ENCODE results near the gene PLAAT1.

The PLAAT1 gene

DNA sequence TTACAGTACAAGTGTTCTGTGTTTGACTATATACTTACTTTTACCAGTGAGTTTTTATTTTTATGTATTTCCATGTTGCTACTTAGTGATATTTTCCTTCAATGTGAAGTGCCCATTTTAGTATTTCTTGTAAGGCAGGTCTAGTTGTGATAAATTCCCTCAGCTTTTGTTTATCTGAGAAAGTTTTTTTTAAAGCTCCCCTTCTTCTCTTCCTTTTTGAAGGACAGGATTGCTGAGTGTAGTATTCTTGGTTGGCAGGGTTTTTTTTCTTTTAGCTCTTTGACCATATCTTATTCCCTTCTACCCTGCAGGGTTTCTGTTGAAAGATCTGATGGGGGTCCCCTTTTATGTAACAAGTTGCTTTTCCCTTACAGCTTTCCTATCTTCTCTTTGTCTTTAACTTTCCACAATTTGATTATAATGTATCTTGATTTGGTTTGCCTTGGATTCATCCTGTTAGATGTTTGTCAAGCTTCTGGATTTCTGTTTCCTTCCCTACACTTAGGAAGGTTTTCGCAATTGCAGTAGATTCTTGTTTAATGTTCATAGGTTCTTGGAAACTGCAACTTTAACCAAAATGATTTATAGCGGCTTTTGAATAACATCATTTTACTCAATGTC, 7.9 kb downstream of the PLAAT1 start:
- TF ChIP-seq, protein P1, sequence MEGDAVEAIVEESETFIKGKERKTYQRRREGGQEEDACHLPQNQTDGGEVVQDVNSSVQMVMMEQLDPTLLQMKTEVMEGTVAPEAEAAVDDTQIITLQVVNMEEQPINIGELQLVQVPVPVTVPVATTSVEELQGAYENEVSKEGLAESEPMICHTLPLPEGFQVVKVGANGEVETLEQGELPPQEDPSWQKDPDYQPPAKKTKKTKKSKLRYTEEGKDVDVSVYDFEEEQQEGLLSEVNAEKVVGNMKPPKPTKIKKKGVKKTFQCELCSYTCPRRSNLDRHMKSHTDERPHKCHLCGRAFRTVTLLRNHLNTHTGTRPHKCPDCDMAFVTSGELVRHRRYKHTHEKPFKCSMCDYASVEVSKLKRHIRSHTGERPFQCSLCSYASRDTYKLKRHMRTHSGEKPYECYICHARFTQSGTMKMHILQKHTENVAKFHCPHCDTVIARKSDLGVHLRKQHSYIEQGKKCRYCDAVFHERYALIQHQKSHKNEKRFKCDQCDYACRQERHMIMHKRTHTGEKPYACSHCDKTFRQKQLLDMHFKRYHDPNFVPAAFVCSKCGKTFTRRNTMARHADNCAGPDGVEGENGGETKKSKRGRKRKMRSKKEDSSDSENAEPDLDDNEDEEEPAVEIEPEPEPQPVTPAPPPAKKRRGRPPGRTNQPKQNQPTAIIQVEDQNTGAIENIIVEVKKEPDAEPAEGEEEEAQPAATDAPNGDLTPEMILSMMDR (IDR thresholded peaks at IDR 0.05; ENCODE audit: low read length) = no peak
- TF ChIP-seq EZH2 (IDR thresholded peaks at IDR 0.05; ENCODE audit: borderline replicate concordance, low read length) = no peak
- Histone ChIP-seq H3K27ac (ENCODE audit: low read depth, low read length, poor library complexity, severe bottlenecking) (no peak overlapping the region), H3K4me2 (ENCODE audit: low read length) (no peak overlapping the region), H3K4me1 (ENCODE audit: insufficient read depth, low read length, severe bottlenecking) (no peaks in the 10 kb centered on the region), H3F3A (ENCODE audit: insufficient read depth, low read length) (no peaks in the 10 kb centered on the region), H3K9me2 (ENCODE audit: low read depth, low read length) (no peaks in the 10 kb centered on the region), H3K9ac (ENCODE audit: low read length) (no peak overlapping the region), H3K9me3 (ENCODE audit: low read length) (peaks cover 3% of the 10 kb centered on the region; the same call in 1 of the 2 replicates), H3K79me2 (ENCODE audit: insufficient read depth, low read length) (no peaks in the 10 kb centered on the region), H3K4me3 (ENCODE audit: low read depth, low read length, poor library complexity, severe bottlenecking) (no peak overlapping the region), H3K27me3 (ENCODE audit: insufficient read depth, low read length) (no peaks in the 10 kb centered on the region), H3K36me3 (ENCODE audit: insufficient read depth, low read length) (no peaks in the 10 kb centered on the region), H2AFZ (ENCODE audit: low read length) (no peak overlapping the region), H4K20me1 (ENCODE audit: insufficient read depth, low read length) (no peaks in the 10 kb centered on the region)

DNA sequence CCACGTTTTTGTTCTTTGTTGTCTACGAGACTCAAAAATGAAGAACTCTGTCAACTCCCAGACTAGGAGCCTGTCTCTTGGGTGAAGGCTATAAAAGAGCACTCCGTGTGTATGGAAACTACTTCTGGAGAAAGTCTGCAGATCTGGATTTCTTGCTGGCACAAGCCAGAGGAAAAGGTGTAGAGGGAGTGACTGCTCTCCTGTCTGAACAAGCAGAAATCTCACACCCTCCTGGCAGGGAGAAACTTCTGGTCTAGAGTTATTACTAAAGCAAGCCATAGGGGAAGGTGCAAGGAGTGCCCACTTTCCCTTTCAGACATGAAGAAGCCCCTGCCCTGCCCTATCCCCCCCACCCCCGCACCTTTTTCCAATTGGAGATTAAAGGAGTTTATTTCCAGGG, 9.5 kb downstream of the PLAAT1 start:
- Histone ChIP-seq H3K9me3 (ENCODE audit: low read length) (peaks cover 3% of the 10 kb centered on the region; the same call in 1 of the 2 replicates), H3K4me2 (ENCODE audit: low read length) (no peak overlapping the region), H2AFZ (ENCODE audit: low read length) (no peak overlapping the region), H3K36me3 (ENCODE audit: insufficient read depth, low read length) (no peaks in the 10 kb centered on the region), H4K20me1 (ENCODE audit: insufficient read depth, low read length) (no peaks in the 10 kb centered on the region), H3K27ac (ENCODE audit: low read depth, low read length, poor library complexity, severe bottlenecking) (no peak overlapping the region), H3K27me3 (ENCODE audit: insufficient read depth, low read length) (no peaks in the 10 kb centered on the region), H3K79me2 (ENCODE audit: insufficient read depth, low read length) (no peaks in the 10 kb centered on the region), H3K4me1 (ENCODE audit: insufficient read depth, low read length, severe bottlenecking) (no peaks in the 10 kb centered on the region), H3F3A (ENCODE audit: insufficient read depth, low read length) (no peaks in the 10 kb centered on the region), H3K9me2 (ENCODE audit: low read depth, low read length) (no peaks in the 10 kb centered on the region), H3K4me3 (ENCODE audit: low read depth, low read length, poor library complexity, severe bottlenecking) (no peak overlapping the region), H3K9ac (ENCODE audit: low read length) (no peak overlapping the region)
- TF ChIP-seq, protein P1 (IDR thresholded peaks at IDR 0.05; ENCODE audit: low read length) = no peak
- TF ChIP-seq EZH2 (IDR thresholded peaks at IDR 0.05; ENCODE audit: borderline replicate concordance, low read length) = no peak

DNA sequence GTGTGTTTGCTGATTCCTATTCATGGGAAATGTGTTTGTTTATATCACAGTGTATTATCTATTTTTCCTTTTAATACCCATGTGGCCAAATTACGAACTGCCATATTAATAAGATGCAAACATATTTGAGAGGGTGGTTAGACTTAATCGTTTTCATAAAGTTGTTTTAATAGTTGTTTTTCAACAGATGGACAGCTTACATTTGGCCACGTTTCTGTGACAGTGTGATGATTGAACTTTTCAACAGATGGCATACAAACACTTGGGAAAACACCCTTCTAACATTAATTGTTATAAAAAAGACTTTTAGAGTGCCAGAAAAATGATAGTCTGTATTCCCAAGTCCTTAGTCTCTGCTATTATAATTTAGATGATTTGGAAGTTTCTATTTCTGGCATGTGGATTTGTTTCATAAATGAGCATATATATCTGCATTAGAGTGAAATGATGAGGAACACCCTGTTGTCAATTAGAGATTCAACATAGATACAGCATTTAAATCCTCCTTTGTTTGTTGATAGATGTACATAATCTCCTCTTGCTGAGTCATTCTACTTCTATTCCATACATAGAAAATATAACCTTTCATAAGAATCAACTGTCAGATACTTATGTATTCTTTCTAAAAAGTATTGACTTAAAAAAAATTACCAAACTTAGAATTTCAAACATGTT, 13.1 kb downstream of the PLAAT1 start:
- Histone ChIP-seq H3K9me3 (ENCODE audit: low read length) (no peaks in the 10 kb centered on the region), H3F3A (ENCODE audit: insufficient read depth, low read length) (no peaks in the 10 kb centered on the region), H3K36me3 (ENCODE audit: insufficient read depth, low read length) (no peaks in the 10 kb centered on the region), H3K79me2 (ENCODE audit: insufficient read depth, low read length) (no peaks in the 10 kb centered on the region), H4K20me1 (ENCODE audit: insufficient read depth, low read length) (no peaks in the 10 kb centered on the region), H2AFZ (ENCODE audit: low read length) (no peak overlapping the region), H3K27ac (ENCODE audit: low read depth, low read length, poor library complexity, severe bottlenecking) (no peak overlapping the region), H3K4me2 (ENCODE audit: low read length) (no peak overlapping the region), H3K4me1 (ENCODE audit: insufficient read depth, low read length, severe bottlenecking) (no peaks in the 10 kb centered on the region), H3K9me2 (ENCODE audit: low read depth, low read length) (no peaks in the 10 kb centered on the region), H3K9ac (ENCODE audit: low read length) (no peak overlapping the region), H3K4me3 (ENCODE audit: low read depth, low read length, poor library complexity, severe bottlenecking) (no peak overlapping the region), H3K27me3 (ENCODE audit: insufficient read depth, low read length) (no peaks in the 10 kb centered on the region)
- TF ChIP-seq, protein P1 (IDR thresholded peaks at IDR 0.05; ENCODE audit: low read length) = no peak
- no peak for TF ChIP-seq EZH2 (IDR thresholded peaks at IDR 0.05; ENCODE audit: borderline replicate concordance, low read length)
